HepG2 (cell line): ENCODE results near the gene BCL2A1. TPM values are rescaled to one million over a fixed set of nuclear protein-coding genes. Genes with fewer than 3 reads are reported as not detected.

Source experiments
- ARID5B ChIP-seq: IDR thresholded peaks from 2 replicates; pipeline ENCODE4 v1.4.0; 2020; ENCODE audit warnings: mild to moderate bottlenecking, missing genetic modification reagents
- DR1 ChIP-seq: sonication (generic); formaldehyde crosslinking; IDR thresholded peaks from 2 replicates; pipeline ENCODE4 v1.8.0; 2021; ENCODE audit warnings: mild to moderate bottlenecking, missing genetic modification reagents, inconsistent platforms
- HMG20A ChIP-seq: IDR thresholded peaks from 2 replicates; pipeline ENCODE4 v1.6.1; 2016; ENCODE audit warnings: borderline replicate concordance
- KDM3A ChIP-seq: IDR thresholded peaks from 2 replicates; pipeline ENCODE4 v1.6.1; 2018; ENCODE audit warnings: low read depth, missing compliant biosample characterization
- KLF12 ChIP-seq: sonication (generic); formaldehyde crosslinking; IDR thresholded peaks from 2 replicates; pipeline ENCODE4 v1.4.0; 2020; ENCODE audit warnings: missing genetic modification reagents, borderline replicate concordance
- KLF13 ChIP-seq: sonication (generic); formaldehyde crosslinking; IDR thresholded peaks from 2 replicates; pipeline ENCODE4 v1.4.0; 2020; ENCODE audit warnings: mild to moderate bottlenecking, missing genetic modification reagents
- MBNL3 ChIP-seq: fragments of 250-450 bp; sonication (Bioruptor Pico); conservative IDR thresholded peaks from 2 replicates; pipeline ENCODE4 v1.8.0; 2022; ENCODE audit warnings: mild to moderate bottlenecking, inconsistent platforms
- MLLT10 ChIP-seq: sonication (generic); formaldehyde crosslinking; IDR thresholded peaks from 2 replicates; pipeline ENCODE4 v1.4.0; 2020; ENCODE audit warnings: missing genetic modification reagents
- MTERF4 ChIP-seq: sonication (generic); formaldehyde crosslinking; IDR thresholded peaks from 2 replicates; pipeline ENCODE4 v1.8.0; 2023; ENCODE audit warnings: mild to moderate bottlenecking, missing genetic modification reagents
- NONO ChIP-seq, 2 experiments: fragments of 450-650 bp in 1 of 2; sonication (generic) in 1 of 2; formaldehyde crosslinking in 1 of 2; IDR thresholded peaks in 1 of 2; conservative IDR thresholded peaks in 1 of 2; 2 replicates each; pipeline versions ENCODE4 v1.6.1 to v1.8.0; 2017 to 2022; ENCODE audit warnings: mild to moderate bottlenecking in 1 of 2, missing genetic modification reagents in 1 of 2, moderate library complexity in 1 of 2
- PCBP2 ChIP-seq: fragments of 200-400 bp; formaldehyde crosslinking; optimal IDR thresholded peaks from 2 replicates; pipeline ENCODE3; 2018; ENCODE audit warnings: low read length, low read depth; ENCODE audit not compliant: poor library complexity, severe bottlenecking
- RNF2 ChIP-seq: fragments of 450-650 bp; conservative IDR thresholded peaks from 2 replicates; pipeline ENCODE4 v1.6.1; 2016; ENCODE audit warnings: low read depth
- TEAD3 ChIP-seq: optimal IDR thresholded peaks from 2 replicates; pipeline ENCODE3; 2016; ENCODE audit warnings: borderline replicate concordance
- TGIF2 ChIP-seq: IDR thresholded peaks from 2 replicates; pipeline ENCODE4 v1.6.1; 2016; ENCODE audit warnings: control low read depth, missing compliant biosample characterization
- YEATS2 ChIP-seq: sonication (generic); formaldehyde crosslinking; IDR thresholded peaks from 2 replicates; pipeline ENCODE4 v1.4.0; 2020; ENCODE audit warnings: missing genetic modification reagents, borderline replicate concordance
- ZC3H13 ChIP-seq: sonication (generic); formaldehyde crosslinking; IDR thresholded peaks from 2 replicates; pipeline ENCODE4 v1.8.1; 2023; ENCODE audit warnings: mild to moderate bottlenecking, missing genetic modification reagents, moderate library complexity
- ZFP82 ChIP-seq: sonication (generic); formaldehyde crosslinking; IDR thresholded peaks from 2 replicates; pipeline ENCODE4 v1.5.1; 2020; ENCODE audit warnings: mild to moderate bottlenecking, missing genetic modification reagents, borderline replicate concordance
- ZIK1 ChIP-seq: sonication (generic); formaldehyde crosslinking; IDR thresholded peaks from 2 replicates; pipeline ENCODE4 v1.5.0; 2020; ENCODE audit warnings: mild to moderate bottlenecking, low read depth, missing genetic modification reagents, borderline replicate concordance
- ZNF3 ChIP-seq: IDR thresholded peaks from 2 replicates; pipeline ENCODE4 v1.7.0; 2017; ENCODE audit warnings: inconsistent platforms
- ZNF326 ChIP-seq: sonication (generic); formaldehyde crosslinking; IDR thresholded peaks from 2 replicates; pipeline ENCODE4 v1.4.0; 2020; ENCODE audit warnings: missing genetic modification reagents, borderline replicate concordance
- ZNF496 ChIP-seq: sonication (generic); formaldehyde crosslinking; IDR thresholded peaks from 2 replicates; pipeline ENCODE4 v1.8.1; 2023; ENCODE audit warnings: mild to moderate bottlenecking, moderate library complexity, missing genetic modification reagents; ENCODE audit not compliant: insufficient replicate concordance
- ZNF576 ChIP-seq: sonication (generic); formaldehyde crosslinking; IDR thresholded peaks from 2 replicates; pipeline ENCODE4 v1.4.0; 2020; ENCODE audit warnings: mild to moderate bottlenecking, missing genetic modification reagents
- ZNF629 ChIP-seq: sonication (generic); formaldehyde crosslinking; conservative IDR thresholded peaks from 2 replicates; pipeline ENCODE4 v1.5.0; 2020; ENCODE audit warnings: missing genetic modification reagents
- ZNF672 ChIP-seq: sonication (generic); formaldehyde crosslinking; IDR thresholded peaks from 2 replicates; pipeline ENCODE4 v1.8.1; 2022; ENCODE audit warnings: missing genetic modification reagents
- ZNF816 ChIP-seq: sonication (generic); formaldehyde crosslinking; IDR thresholded peaks from 2 replicates; pipeline ENCODE4 v1.8.0; 2022; ENCODE audit warnings: missing genetic modification reagents, mild to moderate bottlenecking, borderline replicate concordance
- ZSCAN25 ChIP-seq: sonication (generic); formaldehyde crosslinking; IDR thresholded peaks from 2 replicates; pipeline ENCODE4 v1.8.0; 2022; ENCODE audit warnings: mild to moderate bottlenecking, missing genetic modification reagents
- polyA plus RNA-seq, 8 experiments: library from polyadenylated mRNA; depleted of rRNA in 3 of 8; stranded (reverse) in 7 of 8; unstranded in 1 of 8; fragments of >200 nt; fragmentation: Illumina TruSeq in 4 of 8; extraction: Trizol in 4 of 8; gene quantifications; 2 replicates each; pipeline versions ENCODE4 v1.2.1 to v1.2.3, GENCODE V29; 2011 to 2016; ENCODE audit warnings: low read depth in 4 of 8, missing spikeins in 1 of 8, mixed read lengths in 1 of 8; ENCODE audit not compliant: insufficient read depth in 1 of 8
- total RNA-seq, 5 experiments: library from RNA; depleted of rRNA; stranded (reverse); fragments of >200 nt; fragmentation: Illumina TruSeq; extraction: Trizol; gene quantifications; 2 replicates each; pipeline ENCODE4 v1.2.3, GENCODE V29; 2016; ENCODE audit warnings: low read depth in 1 of 5

Gene BCL2A1
- total and polyA plus RNA-seq, 2 of the 13 experiments (the other 11 are each of a cell fraction or from before 2014, with no cell fraction given), result 0.08 to 0.31 TPM

GRCh38 chr15:79978655-79979514 is 7.9 kb upstream of the BCL2A1 start (continued):
- TF ChIP-seq ARID5B, result peak; percentile 91
- no peak for TF ChIP-seq ZNF326 (CRISPR knock-in tag)
- TF ChIP-seq TEAD3, result peak; percentile 68
- TF ChIP-seq ZNF816 (CRISPR knock-in tag), result no peak
- no peak for TF ChIP-seq KLF13 (CRISPR knock-in tag)
- TF ChIP-seq ZNF629 (CRISPR knock-in tag), result peak; percentile 99
- no peak for TF ChIP-seq ZNF576 (CRISPR knock-in tag)
- TF ChIP-seq ZFP82 (CRISPR knock-in tag), result no peak
- no peak for TF ChIP-seq MBNL3
- TF ChIP-seq ZC3H13 (CRISPR knock-in tag), result no peak
- peak; percentile 1; the same call in 1 of the 2 replicates for TF ChIP-seq ZIK1 (CRISPR knock-in tag)
- no peak for TF ChIP-seq ZNF496 (CRISPR knock-in tag)
- no peak for TF ChIP-seq DR1 (CRISPR knock-in tag)
- TF ChIP-seq PCBP2, result no peak
- no peak for TF ChIP-seq TGIF2 (CRISPR knock-in tag)
- TF ChIP-seq KDM3A (CRISPR knock-in tag), result 0 out of 2 replicates have a peak, but pooled peaks have one; percentile 59
- no peak for TF ChIP-seq MTERF4
- no peak for TF ChIP-seq YEATS2 (CRISPR knock-in tag)
- no peak for TF ChIP-seq ZSCAN25 (CRISPR knock-in tag)
- TF ChIP-seq NONO (IDR thresholded peaks at IDR 0.05), result no peak
- peak; percentile 42 for TF ChIP-seq NONO (CRISPR knock-in tag; conservative IDR thresholded peaks at IDR 0.05)
- TF ChIP-seq RNF2, result no peak
- TF ChIP-seq MLLT10 (CRISPR knock-in tag), result no peak
- no peak for TF ChIP-seq ZNF672 (CRISPR knock-in tag)
- peak; percentile 74 for TF ChIP-seq ZNF3 (CRISPR knock-in tag)
- TF ChIP-seq HMG20A (CRISPR knock-in tag), result peak; percentile 72; the same call in 1 of the 2 replicates
- TF ChIP-seq KLF12, result no peak
